T-helper 1 cell treated with Interleukin-12 subunit alpha and Interleukin-12 subunit beta and Interleukin-4 antibody, amounts not matched to agents 30 μg/mL and 1 μg/mL, for 36 hours (primary cell): Measurements from ENCODE around the gene ST7.
"Not testable (repeated sequence)": the region's sequence is repeated elsewhere in the genome, so short reads cannot be mapped to it uniquely, and the experiment has no call there.

Source experiments
- H3K27ac Mint-ChIP-seq: one replicate; pipeline ENCODE4 v1.8.0; 2021; ENCODE audit warnings: mild to moderate bottlenecking, mixed read lengths
- H3K27me3 Mint-ChIP-seq: one replicate; pipeline ENCODE4 v1.8.0; 2021; ENCODE audit warnings: low read depth, mixed read lengths
- H3K36me3 Mint-ChIP-seq: one replicate; pipeline ENCODE4 v1.8.0; 2021; ENCODE audit warnings: low read depth, mixed read lengths
- H3K4me1 Mint-ChIP-seq: one replicate; pipeline ENCODE4 v1.8.0; 2021; ENCODE audit warnings: low read depth, mixed read lengths
- H3K4me3 Mint-ChIP-seq: one replicate; pipeline ENCODE4 v1.8.0; 2021; ENCODE audit warnings: mild to moderate bottlenecking, moderate library complexity, mixed read lengths
- H3K9me3 Mint-ChIP-seq: one replicate; pipeline ENCODE4 v1.8.0; 2021; ENCODE audit warnings: mixed read lengths

ST7 gene

GRCh38 chr7:117098457-117098856, 145.2 kb downstream of the ST7 start:
- H3K9me3 Mint-ChIP-seq = no peaks in the 10 kb centered on the region
- H3K27ac Mint-ChIP-seq = no peak overlapping the region
- H3K27me3 Mint-ChIP-seq = peaks cover 16% of the 10 kb centered on the region
- peaks cover 3% of the 10 kb centered on the region for H3K4me1 Mint-ChIP-seq
- H3K4me3 Mint-ChIP-seq = no peak overlapping the region
- no peaks in the 10 kb centered on the region for H3K36me3 Mint-ChIP-seq

GRCh38 chr7:117101026-117101425, 147.7 kb downstream of the ST7 start:
- Mint-ChIP-seq H3K36me3 (no peaks in the 10 kb centered on the region), H3K4me3 (no peak overlapping the region), H3K4me1 (no peaks in the 10 kb centered on the region), H3K27ac (no peak overlapping the region), H3K27me3 (peaks cover 16% of the 10 kb centered on the region), H3K9me3 (no peaks in the 10 kb centered on the region)

GRCh38 chr7:117110480-117111315, 157.4 kb downstream of the ST7 start:
- H3K4me3 Mint-ChIP-seq = no peak overlapping the region
- peaks cover 25% of the 10 kb centered on the region for H3K27me3 Mint-ChIP-seq
- peaks cover 4% of the 10 kb centered on the region for H3K9me3 Mint-ChIP-seq
- H3K4me1 Mint-ChIP-seq = peaks cover 7% of the 10 kb centered on the region
- no peak overlapping the region for H3K27ac Mint-ChIP-seq
- H3K36me3 Mint-ChIP-seq = peaks cover 3% of the 10 kb centered on the region

- peaks cover 7% of the 10 kb centered on the region for H3K4me1 Mint-ChIP-seq
- no peak overlapping the region for H3K4me3 Mint-ChIP-seq
- H3K27me3 Mint-ChIP-seq = peaks cover 28% of the 10 kb centered on the region
- no peak overlapping the region for H3K27ac Mint-ChIP-seq
- peaks cover 4% of the 10 kb centered on the region for H3K9me3 Mint-ChIP-seq
- H3K36me3 Mint-ChIP-seq = peaks cover 3% of the 10 kb centered on the region
Observed at GRCh38 chr7:117111535-117111934, 158.2 kb downstream of the ST7 start.

- Mint-ChIP-seq H3K4me3 (no peak overlapping the region), H3K4me1 (peaks cover 7% of the 10 kb centered on the region), H3K27ac (no peak overlapping the region), H3K27me3 (peaks cover 28% of the 10 kb centered on the region), H3K9me3 (peaks cover 4% of the 10 kb centered on the region), H3K36me3 (peaks cover 3% of the 10 kb centered on the region)
Observed at GRCh38 chr7:117112640-117113039, 159.3 kb downstream of the ST7 start.

GRCh38 chr7:117113871-117114270, 160.6 kb downstream of the ST7 start:
- H3K27me3 Mint-ChIP-seq = peaks cover 36% of the 10 kb centered on the region
- H3K9me3 Mint-ChIP-seq = peaks cover 4% of the 10 kb centered on the region
- H3K36me3 Mint-ChIP-seq = peaks cover 3% of the 10 kb centered on the region
- peaks cover 7% of the 10 kb centered on the region for H3K4me1 Mint-ChIP-seq
- H3K4me3 Mint-ChIP-seq = no peak overlapping the region
- no peak overlapping the region for H3K27ac Mint-ChIP-seq

GRCh38 chr7:117114272-117114671, 161.0 kb downstream of the ST7 start:
- Mint-ChIP-seq H3K4me1 (peaks cover 7% of the 10 kb centered on the region), H3K4me3 (no peak overlapping the region), H3K9me3 (no peaks in the 10 kb centered on the region), H3K27me3 (peaks cover 32% of the 10 kb centered on the region), H3K36me3 (no peaks in the 10 kb centered on the region), H3K27ac (no peak overlapping the region)

GRCh38 chr7:117116211-117116610, 162.9 kb downstream of the ST7 start:
- H3K27ac Mint-ChIP-seq = no peak overlapping the region
- no peaks in the 10 kb centered on the region for H3K36me3 Mint-ChIP-seq
- H3K9me3 Mint-ChIP-seq = no peaks in the 10 kb centered on the region
- H3K27me3 Mint-ChIP-seq = peaks cover 36% of the 10 kb centered on the region
- H3K4me3 Mint-ChIP-seq = no peak overlapping the region
- no peaks in the 10 kb centered on the region for H3K4me1 Mint-ChIP-seq

- Mint-ChIP-seq H3K4me1 (no peaks in the 10 kb centered on the region), H3K27ac (no peak overlapping the region), H3K36me3 (no peaks in the 10 kb centered on the region), H3K4me3 (no peak overlapping the region), H3K9me3 (no peaks in the 10 kb centered on the region), H3K27me3 (peaks cover 33% of the 10 kb centered on the region)
Observed at GRCh38 chr7:117117172-117117571, 163.9 kb downstream of the ST7 start.

- Mint-ChIP-seq H3K4me3 (no peak overlapping the region), H3K4me1 (no peaks in the 10 kb centered on the region), H3K36me3 (no peaks in the 10 kb centered on the region), H3K9me3 (no peaks in the 10 kb centered on the region), H3K27ac (no peak overlapping the region), H3K27me3 (peaks cover 21% of the 10 kb centered on the region)
Observed at GRCh38 chr7:117118579-117119180, 165.4 kb downstream of the ST7 start.

- no peaks in the 10 kb centered on the region for H3K4me1 Mint-ChIP-seq
- no peaks in the 10 kb centered on the region for H3K9me3 Mint-ChIP-seq
- no peaks in the 10 kb centered on the region for H3K36me3 Mint-ChIP-seq
- H3K27ac Mint-ChIP-seq = no peak overlapping the region
- H3K27me3 Mint-ChIP-seq = peaks cover 20% of the 10 kb centered on the region
- no peak overlapping the region for H3K4me3 Mint-ChIP-seq
Observed at GRCh38 chr7:117119192-117119924, 166.1 kb downstream of the ST7 start.

GRCh38 chr7:117120321-117120720, 167.0 kb downstream of the ST7 start:
- H3K4me3 Mint-ChIP-seq, H3K4me1 Mint-ChIP-seq, H3K27ac Mint-ChIP-seq, H3K9me3 Mint-ChIP-seq, H3K36me3 Mint-ChIP-seq: not testable (repeated sequence)
- H3K27me3 Mint-ChIP-seq = peaks cover 17% of the 10 kb centered on the region

GRCh38 chr7:117122036-117122435, 168.7 kb downstream of the ST7 start:
- H3K9me3 Mint-ChIP-seq, H3K4me3 Mint-ChIP-seq, H3K27ac Mint-ChIP-seq, H3K4me1 Mint-ChIP-seq, H3K36me3 Mint-ChIP-seq: not testable (repeated sequence)
- H3K27me3 Mint-ChIP-seq = peaks cover 13% of the 10 kb centered on the region

GRCh38 chr7:117122536-117122935, 169.2 kb downstream of the ST7 start:
- Mint-ChIP-seq H3K4me3 (no peak overlapping the region), H3K36me3 (no peaks in the 10 kb centered on the region), H3K9me3 (no peaks in the 10 kb centered on the region), H3K27ac (no peak overlapping the region), H3K27me3 (peaks cover 13% of the 10 kb centered on the region), H3K4me1 (no peaks in the 10 kb centered on the region)
